Choroid plexus epithelial cell (primary cell): Measurements from ENCODE around the gene ADAMTS17.

Source experiments
- DNase-seq: peaks from one replicate; pipeline ENCODE4 v3.0.0-alpha.2; 2010; ENCODE audit warnings: low read depth
- H3K4me3 ChIP-seq: 2 replicates; pipeline ENCODE4 v1.5.1; 2011; ENCODE audit warnings: low read depth, mild to moderate bottlenecking, control low read depth, low read length, moderate library complexity
- TF ChIP-seq, protein P1 (sequence below): conservative IDR thresholded peaks from 2 replicates; pipeline ENCODE4 v1.5.1; 2011; ENCODE audit warnings: low read depth, mild to moderate bottlenecking, control low read depth, inconsistent platforms, low read length, moderate library complexity

Gene ADAMTS17

DNA sequence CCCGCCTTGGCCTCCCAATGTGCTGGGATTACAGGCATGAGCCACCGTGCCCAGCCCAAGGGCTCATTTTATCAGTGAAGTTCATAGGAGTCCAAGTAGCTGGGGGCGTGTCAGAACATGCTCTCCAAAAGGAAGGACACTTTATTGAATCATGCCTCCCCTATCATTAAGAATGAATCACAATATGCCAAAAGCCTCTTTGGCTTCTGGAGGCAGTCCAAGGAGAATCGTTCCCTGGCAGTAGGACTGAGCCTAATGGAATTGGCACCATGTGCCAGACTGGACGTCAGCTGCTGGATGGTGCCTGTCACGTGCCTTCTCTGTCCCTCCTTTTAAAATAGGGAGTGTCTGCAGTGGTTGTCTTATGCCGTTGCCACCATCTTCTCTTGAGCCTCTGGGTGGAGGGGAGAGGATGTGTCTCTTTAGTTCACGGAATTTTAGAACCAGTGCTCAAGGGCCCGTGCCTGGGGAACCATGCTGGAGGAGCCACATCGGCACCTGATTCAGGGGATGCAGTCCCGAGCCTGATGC, 373.9 kb downstream of the ADAMTS17 start:
- TF ChIP-seq, protein P1, sequence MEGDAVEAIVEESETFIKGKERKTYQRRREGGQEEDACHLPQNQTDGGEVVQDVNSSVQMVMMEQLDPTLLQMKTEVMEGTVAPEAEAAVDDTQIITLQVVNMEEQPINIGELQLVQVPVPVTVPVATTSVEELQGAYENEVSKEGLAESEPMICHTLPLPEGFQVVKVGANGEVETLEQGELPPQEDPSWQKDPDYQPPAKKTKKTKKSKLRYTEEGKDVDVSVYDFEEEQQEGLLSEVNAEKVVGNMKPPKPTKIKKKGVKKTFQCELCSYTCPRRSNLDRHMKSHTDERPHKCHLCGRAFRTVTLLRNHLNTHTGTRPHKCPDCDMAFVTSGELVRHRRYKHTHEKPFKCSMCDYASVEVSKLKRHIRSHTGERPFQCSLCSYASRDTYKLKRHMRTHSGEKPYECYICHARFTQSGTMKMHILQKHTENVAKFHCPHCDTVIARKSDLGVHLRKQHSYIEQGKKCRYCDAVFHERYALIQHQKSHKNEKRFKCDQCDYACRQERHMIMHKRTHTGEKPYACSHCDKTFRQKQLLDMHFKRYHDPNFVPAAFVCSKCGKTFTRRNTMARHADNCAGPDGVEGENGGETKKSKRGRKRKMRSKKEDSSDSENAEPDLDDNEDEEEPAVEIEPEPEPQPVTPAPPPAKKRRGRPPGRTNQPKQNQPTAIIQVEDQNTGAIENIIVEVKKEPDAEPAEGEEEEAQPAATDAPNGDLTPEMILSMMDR: no peak
- no peak for DNase-seq
- H3K4me3 ChIP-seq: no peak overlapping the region

DNA sequence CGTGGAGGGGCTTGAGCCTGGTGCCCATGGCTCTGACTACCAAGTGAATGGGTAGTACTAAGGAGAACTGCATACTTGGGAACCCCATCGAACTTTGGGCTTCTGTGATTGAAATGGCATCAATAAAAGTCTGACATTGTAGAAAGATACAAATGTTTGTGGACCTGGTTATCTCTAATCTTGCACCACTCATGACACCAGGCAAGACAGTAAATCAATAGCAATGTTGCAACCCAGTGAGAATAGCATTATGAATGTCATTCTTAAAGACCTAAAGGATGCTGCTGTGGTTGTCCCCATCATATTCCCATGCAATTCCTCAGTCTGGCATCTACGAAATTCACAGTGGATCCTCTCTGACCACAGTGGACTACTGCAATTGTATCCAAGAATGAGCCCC, 375.0 kb downstream of the ADAMTS17 start:
- no peak overlapping the region for H3K4me3 ChIP-seq
- DNase-seq: no peak
- TF ChIP-seq, protein P1: no peak

DNA sequence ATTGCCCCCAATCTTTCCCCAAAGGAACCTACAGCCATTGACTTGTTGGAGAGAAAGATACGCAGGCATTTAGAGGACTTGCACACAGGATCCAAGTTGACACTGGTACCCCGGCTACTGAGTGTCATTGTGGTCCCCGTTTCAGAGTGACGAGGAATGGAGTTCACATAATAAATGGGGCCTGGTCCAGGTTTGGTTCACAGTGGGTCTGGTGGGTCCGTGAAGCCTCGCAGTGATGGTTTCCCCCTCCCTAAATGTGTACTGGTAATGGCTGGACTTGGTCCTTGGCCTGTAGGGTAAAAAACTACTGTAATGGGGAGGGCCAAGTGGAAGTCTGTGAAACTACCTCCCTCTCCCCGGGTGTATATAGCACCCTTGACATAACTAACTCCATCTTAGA, 376.4 kb downstream of the ADAMTS17 start:
- no peak overlapping the region for H3K4me3 ChIP-seq
- TF ChIP-seq, protein P1: no peak
- DNase-seq: no peak

DNA sequence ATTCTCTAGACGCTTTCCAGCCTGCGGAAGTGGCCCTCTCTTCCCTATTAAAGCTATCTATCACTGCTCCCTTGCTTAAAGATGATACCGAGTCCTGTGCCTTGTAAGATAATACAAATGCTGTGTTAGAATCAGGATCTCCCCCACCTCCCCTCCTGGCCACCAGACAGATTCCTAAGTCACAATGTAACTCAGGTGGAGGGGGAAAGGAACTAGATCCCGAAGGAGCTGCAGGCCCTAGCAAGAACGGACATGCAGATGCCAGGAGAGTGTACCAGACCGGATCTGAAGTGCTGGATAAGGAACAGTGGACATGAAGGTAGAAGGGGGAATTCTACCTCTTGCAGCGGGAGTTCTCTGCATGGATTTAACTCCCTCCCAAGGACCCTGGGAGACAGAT, 377.8 kb downstream of the ADAMTS17 start:
- no peak overlapping the region for H3K4me3 ChIP-seq
- DNase-seq: no peak

DNA sequence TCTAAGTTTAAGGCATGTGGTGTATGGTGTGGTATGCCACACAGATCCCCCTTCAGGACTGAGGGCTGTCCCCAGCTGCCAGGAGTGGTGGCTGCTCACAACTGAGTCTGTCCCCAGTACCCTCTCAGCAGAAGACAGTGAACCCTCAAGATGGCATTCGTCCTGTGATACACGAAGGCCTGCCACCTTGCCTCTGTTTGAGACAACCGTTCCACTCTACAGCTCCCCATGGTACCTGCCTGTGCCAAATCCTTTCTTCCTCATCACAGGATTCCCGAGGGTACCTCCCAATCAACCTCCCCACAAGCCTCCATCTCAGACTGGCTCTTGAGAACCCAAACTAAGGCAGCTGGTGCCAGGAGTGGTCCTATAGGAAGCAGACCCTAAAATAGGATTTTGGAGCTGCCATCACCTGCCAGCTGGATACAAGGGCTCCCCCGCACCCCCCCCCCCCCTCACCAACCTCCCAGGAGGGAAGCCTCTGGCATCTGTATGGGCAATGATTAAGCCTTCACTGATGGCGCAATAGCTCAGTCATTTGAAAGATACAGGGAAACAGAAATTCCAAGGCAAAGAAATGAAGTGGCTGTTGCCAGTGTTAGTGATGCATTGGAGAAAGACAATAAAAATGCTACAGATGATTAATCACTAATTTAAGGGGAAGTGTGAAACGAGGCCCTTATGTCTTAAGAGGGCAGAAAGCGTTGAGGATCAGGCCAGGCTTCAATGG, 378.5 kb downstream of the ADAMTS17 start:
- no peak overlapping the region for H3K4me3 ChIP-seq
- DNase-seq: no peak
- TF ChIP-seq, protein P1: no peak

More for the DNA sequence above, 377.8 kb downstream of the ADAMTS17 start:
- TF ChIP-seq, protein P1: no peak

DNA sequence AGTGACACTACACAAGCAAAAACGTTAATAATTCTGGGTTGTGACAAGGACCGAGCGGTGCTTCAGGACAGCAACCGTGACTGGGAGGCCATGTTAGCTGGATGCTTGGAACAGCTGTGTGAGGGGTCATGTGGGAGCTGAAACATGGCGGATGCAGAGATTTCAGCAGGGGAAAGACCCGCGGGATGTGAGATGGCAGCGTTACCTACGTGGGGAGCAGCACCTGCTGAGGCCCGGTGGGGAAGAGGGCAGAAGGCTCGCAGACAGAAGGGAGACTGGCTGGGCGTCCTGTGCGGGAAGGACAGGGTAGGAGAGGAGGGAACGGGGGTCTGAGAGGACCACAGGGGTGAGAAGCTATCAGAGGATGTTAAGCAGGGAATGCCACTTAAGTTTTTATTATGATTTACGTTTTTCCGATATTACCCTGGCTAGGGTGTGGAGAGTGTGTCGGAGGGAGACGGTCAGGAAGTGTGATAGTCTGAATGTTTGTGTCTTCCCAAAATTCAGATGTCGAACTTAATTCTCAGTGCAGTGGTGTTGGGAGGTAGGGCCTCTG, 379.7 kb downstream of the ADAMTS17 start:
- no peak overlapping the region for H3K4me3 ChIP-seq
- TF ChIP-seq, protein P1: no peak
- no peak for DNase-seq
